IPS-20b (cell line): Measurements from ENCODE around the gene CDH4.

Experiments used
- H3K27ac ChIP-seq: one replicate; pipeline ENCODE4 v1.5.1; 2013; ENCODE audit warnings: low read length
- H3K27me3 ChIP-seq: 2 replicates; pipeline ENCODE4 v1.6.1; 2013; ENCODE audit warnings: mild to moderate bottlenecking, low read length, inconsistent platforms; ENCODE audit not compliant: insufficient read depth
- H3K36me3 ChIP-seq: 2 replicates; pipeline ENCODE4 v1.6.1; 2013; ENCODE audit warnings: low read depth, mild to moderate bottlenecking, inconsistent platforms, low read length, moderate library complexity; ENCODE audit not compliant: insufficient read depth
- H3K4me1 ChIP-seq: 2 replicates; pipeline ENCODE4 v1.6.1; 2013; ENCODE audit warnings: mild to moderate bottlenecking, control low read depth, inconsistent platforms, low read length, moderate library complexity; ENCODE audit not compliant: insufficient read depth
- H3K4me3 ChIP-seq: 2 replicates; pipeline ENCODE4 v1.5.1; 2013; ENCODE audit warnings: mild to moderate bottlenecking, low read length, inconsistent platforms
- H3K9ac ChIP-seq: 2 replicates; pipeline ENCODE4 v1.6.1; 2013; ENCODE audit warnings: low read depth, mild to moderate bottlenecking, inconsistent platforms, low read length, moderate library complexity
- H3K9me3 ChIP-seq: 2 replicates; pipeline ENCODE4 v1.6.1; 2013; ENCODE audit warnings: mild to moderate bottlenecking, low read depth, low read length, inconsistent platforms; ENCODE audit not compliant: insufficient read depth

CDH4 gene

DNA sequence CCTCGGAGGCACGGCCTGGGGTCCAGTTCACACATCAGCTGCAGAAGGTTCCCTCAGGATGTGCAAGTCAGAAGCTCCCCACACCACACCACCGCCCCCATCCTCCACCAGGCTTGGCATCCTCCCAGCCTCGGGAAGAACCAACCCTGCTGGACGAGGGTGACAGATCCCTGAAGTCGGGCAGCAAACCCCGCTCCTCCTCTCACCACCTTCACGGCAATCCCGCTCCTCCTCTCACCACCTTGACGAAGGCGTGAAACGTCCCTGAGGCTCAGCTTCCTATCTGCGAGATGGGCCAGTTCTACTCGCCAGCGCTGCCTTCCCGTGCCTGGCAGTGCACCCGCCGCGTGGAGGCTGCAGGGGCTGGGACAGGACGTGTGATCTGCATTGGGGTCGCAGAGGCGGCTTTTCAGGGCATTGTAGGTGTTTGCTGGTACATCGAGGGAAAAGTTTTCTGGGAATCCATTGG lies 486.6 kb downstream of the CDH4 start:
- peaks cover 15% of the 10 kb centered on the region; the same call in 1 of the 2 replicates for H3K27me3 ChIP-seq
- H3K4me3 ChIP-seq: no peak overlapping the region
- no peaks in the 10 kb centered on the region for H3K36me3 ChIP-seq
- H3K27ac ChIP-seq: no peak overlapping the region
- H3K9ac ChIP-seq: no peak overlapping the region
- H3K4me1 ChIP-seq: no peaks in the 10 kb centered on the region
- H3K9me3 ChIP-seq: no peaks in the 10 kb centered on the region

DNA sequence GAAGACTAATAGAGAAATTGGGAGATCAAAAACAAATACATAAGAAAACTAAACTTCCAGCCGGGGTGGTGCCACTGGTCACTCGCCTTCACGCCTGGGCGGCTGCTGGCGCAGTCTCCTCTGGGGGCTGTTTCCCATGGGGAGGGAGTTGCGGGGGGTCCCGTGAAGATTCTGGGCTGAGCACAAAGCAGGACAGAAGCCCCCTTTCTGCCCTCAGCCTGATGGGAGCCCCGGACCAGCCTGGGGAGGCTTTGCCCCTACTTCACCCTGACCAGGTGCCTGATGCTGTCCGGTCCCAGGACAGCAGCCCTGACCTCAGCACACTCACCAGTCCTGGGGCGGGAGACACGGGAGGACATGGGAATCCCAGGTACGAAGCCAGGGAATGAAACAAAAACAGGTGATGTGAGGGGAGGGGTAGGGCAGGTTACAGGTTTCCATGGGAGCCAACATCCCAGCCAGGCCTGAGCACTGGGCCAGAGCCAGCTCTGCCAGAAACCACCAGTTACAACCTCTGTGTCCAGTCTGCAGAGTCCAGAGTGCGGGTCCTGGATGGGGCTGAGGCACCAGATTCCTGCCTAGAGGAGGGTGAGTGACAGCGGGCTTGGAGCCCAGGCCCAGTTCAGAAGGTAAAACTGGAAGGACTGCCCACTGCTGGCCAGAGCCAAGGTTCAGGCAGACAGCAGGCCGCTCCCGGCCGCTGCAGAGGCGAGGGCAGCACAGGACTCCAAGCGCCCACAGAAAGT lies 487.2 kb downstream of the CDH4 start:
- no peaks in the 10 kb centered on the region for H3K36me3 ChIP-seq
- peaks cover 15% of the 10 kb centered on the region; the same call in 1 of the 2 replicates for H3K27me3 ChIP-seq
- H3K9ac ChIP-seq: no peak overlapping the region
- H3K9me3 ChIP-seq: no peaks in the 10 kb centered on the region
- H3K4me3 ChIP-seq: no peak overlapping the region
- H3K4me1 ChIP-seq: no peaks in the 10 kb centered on the region
- H3K27ac ChIP-seq: no peak overlapping the region

DNA sequence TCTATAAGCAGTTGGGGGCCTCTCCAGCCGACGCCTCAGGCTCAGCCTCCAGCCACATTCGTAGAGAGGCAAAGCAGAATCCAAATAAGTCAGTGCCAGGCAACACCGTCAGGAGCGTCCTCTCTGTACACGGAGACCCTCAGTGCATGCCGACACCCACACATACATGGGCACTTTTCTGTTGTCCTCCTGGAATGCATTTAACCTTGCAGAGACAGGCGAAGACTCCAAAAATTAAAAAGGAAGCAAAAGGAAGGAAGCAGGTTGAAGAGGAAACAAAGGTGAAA lies 487.7 kb downstream of the CDH4 start:
- H3K9ac ChIP-seq: no peak overlapping the region
- H3K4me3 ChIP-seq: no peak overlapping the region
- peaks cover 15% of the 10 kb centered on the region; the same call in 1 of the 2 replicates for H3K27me3 ChIP-seq
- H3K4me1 ChIP-seq: no peaks in the 10 kb centered on the region
- H3K9me3 ChIP-seq: no peaks in the 10 kb centered on the region
- no peaks in the 10 kb centered on the region for H3K36me3 ChIP-seq
- no peak overlapping the region for H3K27ac ChIP-seq

DNA sequence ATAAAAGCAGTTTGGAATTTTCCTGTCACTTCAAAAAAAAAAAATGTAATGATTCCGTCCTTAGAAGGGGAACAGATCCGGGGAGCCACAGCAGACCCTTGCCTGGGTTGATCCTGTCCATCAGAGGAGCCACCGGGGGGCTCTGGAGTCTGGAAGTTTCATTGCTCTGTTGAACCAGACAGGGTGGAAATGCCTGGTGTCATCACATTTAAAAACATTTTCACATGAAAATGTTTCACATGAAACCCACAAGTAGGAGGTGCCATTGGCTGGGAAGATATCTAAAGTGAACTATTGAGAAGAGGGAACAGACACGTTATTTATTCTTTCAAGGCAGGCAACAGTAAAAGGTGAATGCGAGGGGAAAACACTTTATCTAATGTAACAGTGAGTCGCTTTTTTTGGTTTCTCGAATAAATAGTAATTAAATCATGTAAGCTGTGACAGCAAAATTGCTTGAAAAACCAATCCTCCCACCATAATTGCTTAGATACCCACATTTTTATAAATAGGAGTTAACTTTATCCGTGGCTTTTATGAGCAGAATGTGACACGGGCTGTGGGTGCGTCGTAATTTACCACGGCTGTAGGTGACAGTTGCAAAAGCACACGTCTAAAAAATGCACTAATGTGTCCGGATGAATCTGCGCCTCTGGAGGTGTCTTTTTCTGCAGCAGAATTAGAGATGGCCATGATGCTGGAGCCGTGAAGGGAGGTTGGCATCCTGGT lies 490.2 kb downstream of the CDH4 start:
- Histone ChIP-seq H3K27me3 (peaks cover 15% of the 10 kb centered on the region; the same call in 1 of the 2 replicates), H3K9me3 (no peaks in the 10 kb centered on the region), H3K27ac (no peak overlapping the region), H3K4me3 (no peak overlapping the region), H3K9ac (no peak overlapping the region), H3K36me3 (no peaks in the 10 kb centered on the region), H3K4me1 (no peaks in the 10 kb centered on the region)

DNA sequence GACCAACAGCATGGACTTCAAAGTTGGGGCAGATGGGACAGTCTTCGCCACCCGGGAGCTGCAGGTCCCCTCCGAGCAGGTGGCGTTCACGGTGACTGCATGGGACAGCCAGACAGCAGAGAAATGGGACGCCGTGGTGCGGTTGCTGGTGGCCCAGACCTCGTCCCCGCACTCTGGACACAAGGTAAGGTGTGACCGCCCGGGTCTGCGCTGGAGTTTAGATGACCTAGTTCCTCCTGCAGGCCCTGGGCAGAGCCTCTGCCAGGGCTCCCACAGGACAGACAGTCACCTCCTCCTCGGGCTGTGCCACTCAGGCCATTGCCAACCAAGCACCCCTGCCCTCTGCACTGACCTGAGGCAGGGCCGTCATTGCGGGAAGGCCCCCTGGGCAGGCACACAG lies 491.5 kb downstream of the CDH4 start:
- Histone ChIP-seq H3K36me3 (no peaks in the 10 kb centered on the region), H3K4me1 (no peaks in the 10 kb centered on the region), H3K4me3 (no peak overlapping the region), H3K27me3 (peaks cover 7% of the 10 kb centered on the region; the same call in 1 of the 2 replicates), H3K9ac (no peak overlapping the region), H3K9me3 (no peaks in the 10 kb centered on the region), H3K27ac (no peak overlapping the region)

DNA sequence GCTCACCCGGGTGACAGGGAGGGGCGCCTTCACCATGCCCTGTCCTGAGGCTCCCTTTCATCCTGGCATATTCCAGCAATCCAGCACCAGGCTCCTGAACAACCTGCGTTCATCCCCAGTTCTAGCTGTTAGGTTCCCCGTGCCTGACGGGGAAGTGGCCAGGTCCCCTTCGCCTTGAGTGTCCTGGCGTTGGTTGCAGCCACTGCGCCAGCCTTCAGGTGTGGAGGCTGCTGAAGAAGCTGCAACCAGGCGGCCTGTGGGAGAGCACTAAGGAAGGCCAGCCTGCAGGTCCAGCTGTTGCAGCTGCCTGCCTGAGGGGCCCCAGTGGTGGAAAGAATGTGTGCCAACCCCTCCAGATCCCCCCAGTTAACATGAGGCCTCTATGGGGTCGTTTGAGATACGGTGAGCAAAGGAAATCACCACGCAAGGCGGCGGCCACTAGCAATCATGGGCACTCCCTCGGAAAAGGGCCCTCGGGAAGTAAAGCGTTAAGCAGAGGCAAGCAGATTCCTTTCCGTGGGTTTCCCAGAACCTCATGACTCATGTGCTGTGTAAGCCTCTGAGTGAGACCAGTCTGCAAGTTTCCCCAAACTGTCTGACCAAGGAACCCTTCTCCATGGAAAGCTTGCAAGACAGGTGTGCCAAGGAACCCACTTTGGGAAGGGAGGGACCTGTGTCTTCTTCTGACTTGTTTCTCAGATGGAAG lies 492.8 kb downstream of the CDH4 start:
- Histone ChIP-seq H3K4me1 (no peaks in the 10 kb centered on the region), H3K27me3 (peaks cover 7% of the 10 kb centered on the region; the same call in 1 of the 2 replicates), H3K27ac (no peak overlapping the region), H3K9me3 (no peaks in the 10 kb centered on the region), H3K36me3 (no peaks in the 10 kb centered on the region), H3K4me3 (no peak overlapping the region), H3K9ac (no peak overlapping the region)

DNA sequence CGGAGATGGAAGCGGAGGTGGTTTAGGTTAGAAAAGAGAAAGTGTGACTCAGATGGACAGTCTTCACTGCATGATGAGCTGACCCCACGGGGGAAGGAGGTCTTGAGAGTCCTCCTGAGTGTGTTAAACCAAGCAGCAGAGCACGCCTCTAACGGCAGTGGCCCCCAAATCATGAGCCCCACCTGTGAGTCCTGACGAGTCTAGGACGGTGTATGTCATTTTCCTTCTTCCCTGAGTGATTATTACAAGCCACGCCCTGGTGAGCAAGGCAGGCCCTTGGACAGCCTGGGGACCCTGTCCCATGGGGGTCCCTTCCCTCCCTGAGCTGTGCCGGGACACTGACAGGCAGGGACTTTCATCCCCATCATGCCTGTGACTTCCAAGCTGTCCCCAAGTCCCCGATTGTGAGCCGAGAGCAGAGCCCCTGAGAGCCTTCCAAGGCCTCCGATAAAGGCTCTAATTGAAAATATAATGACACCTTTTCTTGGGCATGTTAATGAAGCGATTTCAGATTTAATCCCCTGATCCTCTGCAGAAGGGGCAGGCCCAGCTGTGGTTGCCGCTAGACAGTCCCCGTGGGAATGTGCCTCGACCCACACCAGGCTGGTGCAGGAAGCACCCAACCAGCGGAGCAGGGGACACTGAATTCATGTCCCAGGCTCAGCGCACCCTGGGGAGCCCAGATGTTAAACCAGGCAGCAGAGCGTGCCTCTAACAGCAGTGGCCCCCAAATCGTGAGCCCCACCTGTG lies 493.5 kb downstream of the CDH4 start:
- H3K4me1 ChIP-seq: no peaks in the 10 kb centered on the region
- H3K9me3 ChIP-seq: peaks cover 4% of the 10 kb centered on the region
- no peak overlapping the region for H3K4me3 ChIP-seq
- H3K27ac ChIP-seq: no peak overlapping the region
- no peak overlapping the region for H3K9ac ChIP-seq
- no peaks in the 10 kb centered on the region for H3K36me3 ChIP-seq
- peaks cover 7% of the 10 kb centered on the region; the same call in 1 of the 2 replicates for H3K27me3 ChIP-seq

DNA sequence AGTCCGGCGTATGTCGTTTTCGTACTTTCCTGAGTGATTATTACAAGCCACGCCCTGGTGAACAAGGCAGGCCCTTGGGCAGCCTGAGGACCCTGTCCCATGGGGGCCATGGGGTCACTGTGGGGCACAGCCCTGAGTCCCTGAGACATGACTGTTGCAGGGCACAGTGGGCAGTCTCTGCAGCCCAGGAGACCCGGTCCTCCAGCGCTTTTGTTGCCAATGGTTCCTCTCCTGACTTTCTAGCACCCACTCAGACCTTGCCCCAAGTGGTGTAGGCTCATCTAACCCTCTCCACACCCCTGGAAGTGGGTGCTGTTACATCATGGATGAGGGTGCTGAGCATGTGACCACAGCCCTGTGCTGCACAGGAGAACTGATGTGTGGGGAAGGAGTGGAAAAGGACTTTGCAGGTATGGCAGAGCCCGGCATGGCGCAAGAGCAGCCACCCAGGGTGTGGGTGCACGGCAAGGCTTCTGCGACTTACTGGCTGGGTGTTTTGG lies 494.1 kb downstream of the CDH4 start:
- H3K4me1 ChIP-seq: no peaks in the 10 kb centered on the region
- peaks cover 7% of the 10 kb centered on the region; the same call in 1 of the 2 replicates for H3K27me3 ChIP-seq
- no peaks in the 10 kb centered on the region for H3K36me3 ChIP-seq
- H3K9ac ChIP-seq: no peak overlapping the region
- peaks cover 9% of the 10 kb centered on the region for H3K9me3 ChIP-seq
- H3K27ac ChIP-seq: no peak overlapping the region
- no peak overlapping the region for H3K4me3 ChIP-seq

DNA sequence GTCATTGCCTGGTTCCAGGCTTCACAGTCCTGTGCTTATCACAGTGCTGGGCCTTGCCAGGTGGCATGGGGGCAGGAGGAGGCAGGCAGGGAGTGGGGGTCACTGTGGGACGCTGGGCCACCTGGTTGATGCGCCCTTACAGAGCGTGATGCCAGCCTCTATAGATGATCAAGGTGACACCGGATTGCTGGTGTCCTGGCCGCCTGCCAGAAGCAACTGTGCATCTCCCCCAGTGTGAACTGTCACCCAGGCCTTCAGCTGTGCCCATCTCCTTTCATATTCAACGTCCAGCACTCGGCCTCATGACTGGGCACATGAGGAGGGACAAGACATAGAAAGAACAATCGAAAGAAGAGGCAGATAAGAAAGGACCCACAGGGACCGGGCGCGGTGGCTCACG lies 494.7 kb downstream of the CDH4 start:
- Histone ChIP-seq H3K27ac (no peak overlapping the region), H3K27me3 (peaks cover 7% of the 10 kb centered on the region; the same call in 1 of the 2 replicates), H3K9ac (no peak overlapping the region), H3K9me3 (peaks cover 11% of the 10 kb centered on the region), H3K4me1 (no peaks in the 10 kb centered on the region), H3K4me3 (no peak overlapping the region), H3K36me3 (no peaks in the 10 kb centered on the region)

DNA sequence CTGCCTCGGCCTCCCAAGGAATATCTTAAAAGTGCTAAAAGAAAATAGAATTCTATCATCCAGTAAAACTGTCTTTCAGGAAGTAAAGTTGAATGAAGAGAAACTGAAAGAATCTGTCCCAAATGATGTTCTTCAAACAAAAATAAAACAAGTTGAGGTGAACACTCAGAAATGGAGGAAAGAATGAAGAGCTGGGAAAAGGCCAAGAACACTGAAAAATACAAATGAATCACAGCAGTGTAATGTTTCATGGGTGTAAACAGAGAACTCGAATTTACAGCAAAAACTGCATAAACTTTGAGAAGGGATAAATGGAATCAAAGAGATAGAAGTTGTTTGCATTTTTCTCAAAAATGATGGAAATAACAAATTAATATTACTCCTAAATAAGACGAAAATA lies 496.3 kb downstream of the CDH4 start:
- Histone ChIP-seq H3K9me3 (peaks cover 11% of the 10 kb centered on the region), H3K9ac (no peak overlapping the region), H3K4me1 (0 out of 2 replicates have a peak, but pooled peaks cover 4% of the 10 kb centered on the region), H3K27ac (no peak overlapping the region), H3K27me3 (no peaks in the 10 kb centered on the region; the same call in 1 of the 2 replicates), H3K36me3 (no peaks in the 10 kb centered on the region), H3K4me3 (no peak overlapping the region)
